ENCODE results near the gene TUBAL3. TPM values are rescaled to one million over a fixed set of nuclear protein-coding genes. Genes with fewer than 3 reads are reported as not detected.

The TUBAL3 gene
- total RNA-seq, 1 donor from 2014 or later: not detected

GRCh38 chr10:5365928-5366327 is 38.7 kb downstream of the TUBAL3 start:
- H3K4me3 ChIP-seq: no peak overlapping the region

GRCh38 chr10:5364890-5365338 is 39.7 kb downstream of the TUBAL3 start, which contains the start of gene UCN3:
Gene UCN3 (plus strand): TSS chr10:5364966. CDS start chr10:5373721, 8,755 bp downstream.
- DNase-seq: no peak
- H3K4me3 ChIP-seq: peak within 1 kb of the TSS; percentile 23
- no peak for TF ChIP-seq CTCF (IDR thresholded peaks at IDR 0.05)
- ATAC-seq: peak; percentile 43 to 48
- H3K27ac ChIP-seq: no peak within 1 kb of the TSS
- no peaks in the 10 kb centered on the region for H3K9me3 ChIP-seq
- no peaks in the 10 kb centered on the region for H3K36me3 ChIP-seq
- H3K4me1 ChIP-seq: no peaks in the 10 kb centered on the region
- peaks cover 7% of the 10 kb centered on the region for H3K27me3 ChIP-seq (ENCODE audit: low read depth)
- intact Hi-C loops (cut with DNase I): no loop called here

More at GRCh38 chr10:5365928-5366327, 38.7 kb downstream of the TUBAL3 start:
- intact Hi-C loops (cut with DNase I): no loop called here
- Histone ChIP-seq H3K9me3 (no peaks in the 10 kb centered on the region), H3K27me3 (ENCODE audit: low read depth) (peaks cover 7% of the 10 kb centered on the region), H3K4me1 (no peaks in the 10 kb centered on the region), H3K27ac (no peak overlapping the region), H3K36me3 (no peaks in the 10 kb centered on the region)
- DNase-seq (no peak), ATAC-seq (no peak)
- no peak for TF ChIP-seq CTCF (IDR thresholded peaks at IDR 0.05)

GRCh38 chr10:5364374-5364773 is 40.3 kb downstream of the TUBAL3 start:
- Histone ChIP-seq H3K27me3 (ENCODE audit: low read depth) (peaks cover 7% of the 10 kb centered on the region), H3K9me3 (no peaks in the 10 kb centered on the region), H3K36me3 (no peaks in the 10 kb centered on the region), H3K27ac (no peak overlapping the region), H3K4me1 (no peaks in the 10 kb centered on the region), H3K4me3 (no peak overlapping the region)
- intact Hi-C loops (cut with DNase I): no loop called here
- no peak for TF ChIP-seq CTCF (IDR thresholded peaks at IDR 0.05)
- DNase-seq (no peak), ATAC-seq (no peak)

- ATAC-seq (no peak), DNase-seq (no peak)
- intact Hi-C loops (cut with DNase I): no loop called here
- no peaks in the 10 kb centered on the region for H3K9me3 ChIP-seq
- no peak overlapping the region for H3K4me3 ChIP-seq
- no peaks in the 10 kb centered on the region for H3K4me1 ChIP-seq
- H3K27me3 ChIP-seq (ENCODE audit: low read depth): peaks cover 7% of the 10 kb centered on the region
- H3K36me3 ChIP-seq: no peaks in the 10 kb centered on the region
- H3K27ac ChIP-seq: no peak overlapping the region
- no peak for TF ChIP-seq CTCF (IDR thresholded peaks at IDR 0.05)
Measured at GRCh38 chr10:5362873-5363272, 41.8 kb downstream of the TUBAL3 start.

- intact Hi-C loops (cut with DNase I): no loop called here
- no peak for ATAC-seq
- Histone ChIP-seq H3K9me3 (no peaks in the 10 kb centered on the region), H3K4me3 (no peak overlapping the region), H3K4me1 (no peaks in the 10 kb centered on the region), H3K27me3 (ENCODE audit: low read depth) (peaks cover 7% of the 10 kb centered on the region), H3K27ac (no peak overlapping the region), H3K36me3 (no peaks in the 10 kb centered on the region)
- DNase-seq: no peak
- no peak for TF ChIP-seq CTCF (IDR thresholded peaks at IDR 0.05)
Measured at GRCh38 chr10:5361966-5362365, 42.7 kb downstream of the TUBAL3 start.

Data from lower lobe of right lung (tissue), 2 donors.